DMS53 treated with DMSO at 0.1 percent for 48 hours (cell line): Measurements from ENCODE around the gene IPPK.

Experiments used
- DNase-seq: peaks from one replicate; lab custom pipeline; 2025; ENCODE audit not compliant: unreplicated experiment; lab: John Stamatoyannopoulos, UW

The IPPK gene

DNA sequence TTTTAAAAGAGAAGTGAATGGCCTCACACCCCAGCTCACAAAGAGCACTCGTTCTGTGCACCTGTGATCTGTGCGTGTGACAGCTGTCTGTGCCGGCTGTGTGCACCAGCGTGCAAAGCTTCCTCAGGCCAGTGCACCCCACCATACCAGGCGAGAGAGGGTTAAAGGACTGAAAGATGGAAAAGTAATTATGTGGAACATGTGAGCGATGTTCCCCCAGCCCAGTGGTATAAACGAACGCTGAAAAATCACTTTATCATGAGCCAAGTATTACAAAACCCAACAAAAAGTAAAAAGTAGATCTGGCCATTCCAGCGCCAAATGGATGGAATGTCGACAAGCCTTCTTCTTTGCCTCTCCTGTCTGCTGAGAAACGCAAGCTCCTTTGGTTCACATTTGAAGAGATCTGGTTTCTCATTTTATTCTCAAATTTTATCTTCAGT lies 53.7 kb downstream of the IPPK start:
- no peak for DNase-seq

DNA sequence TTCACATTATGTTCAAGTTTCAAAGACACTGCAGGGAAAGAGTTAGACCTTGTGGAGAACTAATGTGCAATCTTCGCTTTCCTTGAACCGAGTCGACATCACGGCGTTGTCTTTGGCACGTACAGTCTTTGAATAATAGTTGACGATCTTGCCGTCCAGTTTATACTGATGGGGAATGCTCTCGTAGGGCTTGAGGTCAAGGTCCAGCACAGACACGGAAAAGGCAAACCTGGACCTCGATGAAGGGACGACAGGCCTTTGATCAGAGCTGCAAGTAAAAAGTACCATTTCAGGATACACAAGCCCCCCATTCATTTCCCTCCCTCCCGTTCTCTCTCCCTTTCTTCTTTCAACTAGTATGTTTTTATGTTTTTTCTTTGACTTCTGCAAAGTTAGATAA lies 54.1 kb downstream of the IPPK start:
- DNase-seq = no peak

DNA sequence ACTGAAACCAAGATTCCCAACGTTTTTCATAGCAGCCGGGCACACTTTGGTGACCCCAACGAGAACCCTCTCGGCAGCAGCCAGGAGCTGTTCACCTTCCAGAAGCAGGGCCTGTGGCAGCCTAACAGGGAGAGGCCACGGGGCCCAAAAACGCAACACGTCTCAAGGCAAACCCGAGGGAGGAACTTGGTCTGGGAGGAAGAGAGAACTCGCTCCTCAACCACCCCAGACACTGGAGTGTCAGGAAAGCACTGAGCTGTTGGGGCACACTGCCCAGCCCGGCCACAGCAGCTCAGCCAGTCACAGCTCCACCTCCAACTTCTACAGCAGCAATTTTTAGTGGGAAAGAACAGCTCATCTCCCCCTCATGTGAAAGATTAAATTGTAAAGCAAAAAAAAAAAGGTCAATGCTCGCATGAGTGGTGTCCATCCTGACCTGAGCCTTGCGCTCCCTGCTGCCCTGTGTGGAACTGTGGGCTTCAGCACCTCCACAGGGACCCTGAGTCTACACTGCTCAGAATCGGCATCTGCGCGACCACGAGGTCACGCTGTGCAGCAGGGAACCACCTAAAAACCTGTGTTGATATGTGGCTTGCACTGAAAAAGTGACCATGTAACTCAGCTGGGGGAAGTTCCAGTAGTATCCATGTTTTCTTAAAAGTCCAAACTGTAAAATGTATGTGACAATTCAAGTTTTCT lies 55.0 kb downstream of the IPPK start:
- no peak for DNase-seq

DNA sequence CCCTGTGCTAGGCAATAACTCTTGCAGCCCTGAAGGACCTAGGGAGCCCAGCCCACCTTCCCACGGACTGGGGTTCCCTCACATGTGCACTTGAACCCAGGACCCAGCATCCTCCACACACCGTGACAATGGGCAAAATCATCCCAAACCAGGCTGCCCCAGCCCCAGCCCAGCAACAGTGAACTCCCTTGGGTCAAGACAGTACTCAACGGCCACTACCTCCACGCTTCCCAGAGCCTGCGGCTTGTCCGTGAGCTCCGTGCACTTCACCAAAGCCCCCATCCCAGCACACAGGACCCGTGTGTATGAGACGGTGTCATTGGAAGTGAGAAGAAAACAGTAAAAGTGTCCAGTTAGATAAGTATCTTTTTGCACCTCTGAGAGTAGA lies 55.8 kb downstream of the IPPK start:
- DNase-seq = no peak

DNA sequence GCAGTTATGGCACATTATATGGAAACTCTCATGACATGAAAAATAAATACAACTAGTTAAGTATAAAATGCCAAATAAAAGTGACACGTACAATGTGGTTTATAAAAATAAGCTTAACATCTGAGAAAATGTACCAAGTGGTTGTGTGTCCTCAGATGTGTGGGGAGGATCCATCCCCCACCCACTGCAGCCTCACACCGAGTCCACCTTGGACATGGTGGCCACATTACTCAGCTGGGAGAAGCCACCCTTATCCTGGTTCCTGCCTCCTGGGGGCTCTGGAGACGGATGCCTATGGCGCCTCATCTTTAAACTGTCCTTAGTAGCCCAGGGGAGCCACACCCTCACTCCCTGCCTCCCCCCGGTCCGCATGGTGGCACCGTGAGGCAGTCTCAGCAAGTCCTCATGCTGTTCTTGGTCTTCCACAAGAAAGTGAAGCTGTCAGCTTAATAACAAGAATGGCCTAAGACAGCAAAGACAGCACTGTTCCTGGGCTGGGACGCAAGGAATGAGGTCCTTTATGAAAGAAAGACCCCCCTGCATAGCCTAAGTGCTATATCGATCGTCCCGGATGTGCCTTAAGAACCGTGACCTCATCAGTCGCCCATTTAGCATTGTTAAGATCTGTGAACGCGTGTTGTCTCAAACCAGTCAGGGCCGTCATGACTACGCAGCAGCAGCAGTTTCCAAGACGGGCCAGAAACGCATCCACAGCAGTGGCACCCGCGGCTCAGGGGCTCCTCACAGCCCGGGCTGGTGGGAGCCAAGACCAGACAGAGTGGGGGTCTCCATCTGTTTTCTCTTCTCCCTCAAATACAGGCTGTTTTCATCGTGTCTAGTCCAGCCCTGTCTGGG lies 56.4 kb downstream of the IPPK start:
- DNase-seq = no peak

DNA sequence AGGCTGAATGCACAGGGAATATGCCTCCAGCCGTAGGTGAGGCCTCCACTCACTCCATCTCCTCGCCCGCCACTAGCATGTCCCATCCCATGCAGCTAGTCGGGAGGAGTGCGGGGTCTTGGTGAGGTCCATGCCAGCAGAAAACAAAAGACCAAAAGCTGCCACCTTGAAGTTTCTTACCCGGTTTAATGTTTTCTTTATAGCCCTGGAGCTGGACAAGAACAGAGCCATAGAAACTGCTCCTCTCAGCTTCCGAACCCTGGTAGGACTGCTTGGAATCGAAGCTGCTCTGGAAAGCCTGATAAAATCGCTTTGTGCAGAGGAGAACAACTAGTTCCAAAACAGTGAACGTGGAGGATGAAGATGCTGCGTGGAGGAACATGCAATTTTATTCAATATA lies 57.1 kb downstream of the IPPK start:
- no peak for DNase-seq

DNA sequence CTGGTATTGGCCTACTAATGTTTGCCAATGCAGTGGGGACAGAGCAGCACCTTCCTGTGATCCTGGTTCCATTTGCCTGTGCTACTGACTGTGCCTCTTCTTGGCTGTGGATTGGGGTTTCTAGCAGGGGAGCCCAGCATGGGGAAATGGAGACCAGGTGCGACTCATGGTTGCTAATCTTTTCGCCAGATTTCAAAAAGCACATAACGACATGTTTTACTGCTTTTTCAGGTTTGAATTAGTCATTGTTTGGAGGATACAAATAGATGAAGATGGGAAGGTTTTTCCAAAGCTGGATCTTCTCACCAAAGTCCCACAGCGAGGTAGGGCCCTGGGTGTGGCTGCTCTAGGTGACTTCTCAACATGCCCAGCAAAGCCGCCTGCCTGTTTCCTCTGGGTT lies 57.6 kb downstream of the IPPK start:
- DNase-seq = no peak

DNA sequence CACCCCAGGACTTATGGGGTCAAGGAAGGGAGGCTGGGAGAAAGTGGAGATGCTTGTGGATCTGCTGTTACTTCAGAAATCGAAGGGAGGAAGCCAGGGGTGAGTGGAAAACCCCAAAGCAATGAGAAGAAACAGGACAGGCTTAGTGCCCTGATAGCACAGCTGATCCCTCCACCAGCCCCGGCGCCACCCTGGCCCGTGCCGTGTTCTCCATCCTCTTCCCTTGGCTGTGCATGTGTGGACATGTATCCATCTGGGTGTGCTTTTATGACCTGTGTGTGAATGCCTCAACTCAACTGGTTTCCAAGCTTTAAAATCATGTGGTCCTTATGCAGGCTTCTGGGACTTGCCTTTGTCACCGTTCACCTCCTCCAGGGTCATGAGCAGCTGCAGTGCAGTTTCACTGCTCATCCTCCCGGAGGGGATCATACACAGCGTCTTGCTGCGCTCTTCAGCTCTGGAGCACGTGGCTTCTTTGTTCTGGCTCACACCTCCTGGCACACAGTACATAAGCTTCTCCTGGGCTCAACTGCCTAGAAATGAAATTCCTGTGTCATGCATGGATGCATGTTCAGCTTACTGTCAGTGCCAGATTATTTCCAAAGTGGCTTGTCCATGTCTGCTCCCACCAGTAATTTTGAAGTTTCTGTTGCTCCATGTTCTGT lies 58.2 kb downstream of the IPPK start:
- DNase-seq = no peak

DNA sequence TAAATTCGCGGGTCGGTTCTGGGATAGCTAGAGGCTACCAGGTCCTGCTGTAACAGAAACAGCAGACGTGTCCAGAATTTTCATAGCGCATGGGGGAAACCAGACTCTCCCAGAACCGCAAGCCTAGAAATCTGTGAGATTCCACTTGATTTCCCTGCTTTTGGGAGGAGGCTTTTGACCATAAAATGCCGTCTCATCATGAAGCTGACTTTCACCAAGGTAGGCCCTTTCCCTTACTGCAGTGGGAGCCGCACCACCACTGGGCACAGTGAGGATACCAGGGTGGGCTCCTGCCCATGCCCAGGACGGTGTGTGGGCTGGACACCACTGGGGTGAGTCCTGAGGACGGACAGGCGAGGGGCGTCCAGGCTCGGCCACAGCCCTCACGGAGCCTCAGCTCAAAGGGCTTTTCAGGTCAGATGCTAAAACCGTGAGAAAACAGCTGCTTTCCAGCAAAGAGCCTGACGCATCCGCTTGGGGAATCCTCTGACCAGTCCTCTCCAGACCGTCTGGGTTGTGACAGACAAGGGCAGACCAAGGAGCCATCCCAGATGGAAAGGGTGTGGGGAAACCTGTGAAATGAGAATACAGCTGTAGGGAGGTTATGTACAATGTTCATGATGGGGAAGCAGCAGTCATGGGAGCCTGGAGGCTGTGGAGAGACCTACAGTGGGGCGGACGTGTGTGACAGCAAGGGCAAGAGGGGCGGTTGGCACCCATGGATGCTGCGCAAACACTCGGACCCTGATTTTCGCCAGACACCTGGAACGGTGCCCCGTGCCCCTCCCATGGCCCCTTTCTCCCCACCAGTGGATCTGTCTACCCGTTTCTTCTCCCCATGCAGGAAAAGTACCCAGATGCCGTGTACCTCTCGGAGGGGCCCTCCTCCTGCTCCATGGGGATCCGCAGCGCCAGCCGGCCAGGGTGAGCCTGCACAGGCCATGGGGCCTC lies 59.2 kb downstream of the IPPK start:
- DNase-seq = no peak

DNA sequence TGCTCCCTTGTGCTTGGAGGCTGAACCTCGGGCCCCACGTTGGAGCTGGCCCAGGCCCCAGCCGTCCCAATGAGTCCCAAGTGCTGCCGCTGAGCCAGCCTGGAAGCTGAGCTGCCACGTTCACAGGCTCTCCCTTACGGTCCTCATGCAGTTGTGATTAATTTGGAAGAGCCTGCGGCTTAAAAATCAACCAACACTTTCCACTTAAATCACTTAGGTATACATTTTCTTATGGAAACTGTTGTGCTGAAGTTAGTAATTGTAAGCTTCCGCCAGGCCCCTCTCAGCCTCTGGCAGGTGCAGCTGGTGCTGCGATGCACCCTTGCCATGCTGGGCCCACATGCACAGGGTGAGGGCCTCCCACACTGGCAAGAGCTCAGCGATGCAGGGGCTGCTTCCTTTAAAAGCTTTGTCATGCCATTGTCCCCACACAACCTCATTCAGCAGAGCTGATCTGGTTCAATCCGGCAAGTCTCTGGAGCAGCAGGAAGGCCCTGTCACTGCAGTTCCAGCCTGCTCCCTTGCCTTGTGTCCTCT lies 61.0 kb downstream of the IPPK start:
- DNase-seq = peak; percentile 42

DNA sequence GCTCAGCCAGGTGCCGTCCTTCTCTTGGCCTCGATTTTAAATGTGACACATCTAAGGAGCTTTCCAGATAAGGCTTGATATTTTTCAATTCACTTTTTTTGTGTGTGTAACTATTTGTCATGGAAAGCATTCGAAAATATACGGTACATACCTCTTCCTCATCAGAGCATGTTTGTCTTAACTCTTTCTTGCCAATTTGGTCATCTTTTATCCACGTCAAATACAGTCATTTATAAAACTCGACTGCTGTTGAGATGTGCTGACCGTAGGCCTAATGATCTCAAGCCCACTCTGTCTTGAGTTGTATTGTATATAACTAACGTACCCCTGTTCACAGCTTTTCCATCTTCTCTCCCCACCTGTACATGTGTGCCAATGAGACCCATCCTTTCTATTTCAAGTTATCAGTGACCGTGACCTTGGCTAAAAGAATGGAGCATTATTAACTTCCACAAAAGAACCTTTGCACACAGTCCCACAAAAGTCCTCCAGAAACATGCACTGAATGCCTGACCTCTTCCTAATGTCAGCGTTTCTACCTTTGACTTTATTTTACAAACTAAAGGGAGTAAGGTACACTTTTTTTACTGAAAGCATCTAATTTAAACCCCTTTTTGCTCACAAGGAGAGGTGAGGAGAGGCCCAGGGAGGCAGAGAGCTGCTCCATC lies 61.6 kb downstream of the IPPK start:
- no peak for DNase-seq

DNA sequence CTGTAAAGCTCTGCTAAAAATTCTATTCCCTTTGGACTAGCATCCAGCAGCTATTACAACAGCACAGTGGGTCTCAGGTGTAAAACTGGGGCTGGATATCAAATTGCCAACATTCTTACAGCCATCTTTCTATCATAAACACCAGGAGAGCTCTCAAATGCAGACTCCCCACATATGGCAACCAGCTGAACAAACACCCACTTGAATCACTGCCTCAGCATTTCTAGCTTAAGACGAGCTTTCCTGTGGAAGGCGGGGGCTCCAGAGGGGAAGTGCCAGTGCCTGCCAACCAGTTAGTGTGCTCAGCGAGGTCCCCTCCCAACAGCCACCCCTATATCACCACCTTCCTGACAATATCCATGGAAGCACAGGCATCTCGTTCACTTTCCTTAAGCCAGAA lies 62.2 kb downstream of the IPPK start:
- peak; percentile 62 for DNase-seq

DNA sequence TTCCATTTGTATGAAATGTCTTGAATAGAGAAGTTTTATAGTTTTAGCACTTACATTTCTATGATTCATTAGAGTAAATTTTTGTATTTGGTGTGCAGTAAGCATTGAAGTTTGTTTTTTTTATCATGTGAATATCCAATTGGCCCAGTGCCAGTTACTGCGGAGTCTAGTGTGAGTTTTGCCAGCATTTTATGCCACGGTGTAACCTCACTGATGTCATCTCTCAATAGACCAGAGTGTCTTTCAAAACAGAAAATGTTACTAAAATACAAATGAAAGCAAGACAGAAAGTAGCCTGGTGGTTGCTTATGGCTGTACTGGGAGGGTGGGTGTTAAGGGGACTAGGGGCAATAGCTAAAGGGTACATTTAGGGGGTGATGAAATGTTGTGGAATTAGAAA lies 62.8 kb downstream of the IPPK start:
- DNase-seq = no peak

DNA sequence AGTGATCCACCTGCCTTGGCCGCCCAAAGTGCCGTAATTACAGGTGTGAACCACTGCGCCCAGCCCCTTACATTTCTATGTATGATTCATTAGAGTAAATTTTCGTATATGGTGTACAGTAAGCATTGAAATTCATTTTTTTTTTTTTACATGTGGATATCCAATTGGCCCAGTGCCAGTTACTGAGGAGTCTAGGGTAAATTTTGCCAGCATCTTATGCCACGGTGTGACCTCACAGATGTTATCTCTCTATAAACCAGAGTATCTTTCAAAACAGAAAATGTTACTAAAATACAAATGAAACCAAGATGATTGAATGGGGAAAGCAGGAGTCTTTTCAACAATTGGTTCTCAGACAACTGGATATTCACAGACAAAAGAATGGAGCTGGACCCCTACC lies 64.7 kb downstream of the IPPK start:
- no peak for DNase-seq

DNA sequence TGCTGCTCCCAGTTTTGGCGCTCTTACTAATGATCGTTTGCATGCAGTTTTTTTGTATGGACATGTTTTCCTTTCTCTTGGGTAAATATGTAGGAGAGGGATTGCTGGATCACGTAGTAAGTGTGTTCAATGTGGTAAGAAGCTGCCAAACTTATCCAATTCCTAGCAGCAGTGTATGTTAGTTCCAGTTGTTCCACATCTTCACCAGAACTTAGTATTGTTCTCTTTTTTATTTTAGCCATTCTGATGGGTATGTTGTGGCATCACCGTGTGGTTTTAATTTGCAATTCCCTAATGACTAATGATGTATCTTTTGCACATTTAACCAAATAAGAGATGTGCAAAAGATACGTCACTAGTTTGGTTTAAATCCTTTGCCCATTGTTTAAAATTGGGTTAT lies 65.9 kb downstream of the IPPK start:
- no peak for DNase-seq

DNA sequence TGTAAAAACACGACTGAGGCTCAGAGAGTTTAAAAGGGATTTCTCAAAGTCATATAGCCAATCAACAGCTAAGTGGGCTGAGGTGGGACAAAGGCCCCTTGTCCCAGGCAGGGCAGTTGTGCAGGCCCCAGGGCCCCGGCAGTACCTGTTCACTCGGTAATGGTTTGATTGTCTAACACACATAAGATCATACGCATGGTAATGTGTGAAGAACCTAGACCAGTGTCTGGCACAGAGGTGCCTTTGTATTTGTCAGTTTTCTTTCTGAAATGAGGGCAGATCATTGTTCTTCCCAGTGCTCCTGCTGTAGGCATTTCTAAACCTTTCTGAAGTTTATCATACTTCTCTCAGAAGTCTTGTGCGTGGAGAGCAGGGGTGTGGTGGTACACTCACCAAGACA lies 66.8 kb downstream of the IPPK start:
- no peak for DNase-seq

DNA sequence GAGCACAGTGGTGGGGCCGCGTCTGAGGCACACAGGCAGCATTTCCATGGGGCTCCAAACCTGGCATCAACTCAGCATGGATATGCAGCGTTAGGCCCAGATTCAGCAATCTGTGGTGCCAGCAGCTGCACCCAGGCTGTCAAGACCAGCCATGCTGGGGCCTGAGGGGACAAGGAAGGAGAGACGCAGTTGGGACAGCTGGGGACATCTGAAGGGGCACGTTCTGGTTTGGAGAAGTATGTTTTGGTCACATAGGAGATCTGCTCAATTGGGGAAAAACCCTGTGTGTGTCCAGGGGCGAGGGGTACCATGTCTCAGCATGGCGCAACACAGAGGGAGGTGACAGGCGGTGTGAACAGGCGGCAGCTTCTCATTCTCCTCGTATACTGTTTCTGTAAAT lies 67.5 kb downstream of the IPPK start:
- no peak for DNase-seq

DNA sequence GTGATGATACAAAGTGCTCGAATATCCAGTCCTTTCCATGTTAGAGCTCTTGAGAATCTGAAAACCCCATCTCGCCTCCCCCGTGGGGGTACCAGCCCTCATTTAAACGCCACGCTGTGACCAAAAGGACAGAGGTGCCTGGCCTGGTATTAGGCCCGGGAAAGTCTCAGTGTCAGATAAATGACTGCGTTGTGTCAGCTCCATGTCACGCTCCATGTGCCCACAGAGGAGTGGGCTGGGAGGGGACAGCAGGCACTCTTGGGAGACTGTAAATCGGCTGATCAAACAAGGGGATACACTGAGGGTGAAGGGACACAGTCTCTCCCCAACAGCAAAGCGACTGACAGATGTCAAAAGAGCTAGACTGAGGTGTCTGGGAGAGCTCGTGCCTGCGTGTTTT lies 68.5 kb downstream of the IPPK start:
- DNase-seq = no peak

DNA sequence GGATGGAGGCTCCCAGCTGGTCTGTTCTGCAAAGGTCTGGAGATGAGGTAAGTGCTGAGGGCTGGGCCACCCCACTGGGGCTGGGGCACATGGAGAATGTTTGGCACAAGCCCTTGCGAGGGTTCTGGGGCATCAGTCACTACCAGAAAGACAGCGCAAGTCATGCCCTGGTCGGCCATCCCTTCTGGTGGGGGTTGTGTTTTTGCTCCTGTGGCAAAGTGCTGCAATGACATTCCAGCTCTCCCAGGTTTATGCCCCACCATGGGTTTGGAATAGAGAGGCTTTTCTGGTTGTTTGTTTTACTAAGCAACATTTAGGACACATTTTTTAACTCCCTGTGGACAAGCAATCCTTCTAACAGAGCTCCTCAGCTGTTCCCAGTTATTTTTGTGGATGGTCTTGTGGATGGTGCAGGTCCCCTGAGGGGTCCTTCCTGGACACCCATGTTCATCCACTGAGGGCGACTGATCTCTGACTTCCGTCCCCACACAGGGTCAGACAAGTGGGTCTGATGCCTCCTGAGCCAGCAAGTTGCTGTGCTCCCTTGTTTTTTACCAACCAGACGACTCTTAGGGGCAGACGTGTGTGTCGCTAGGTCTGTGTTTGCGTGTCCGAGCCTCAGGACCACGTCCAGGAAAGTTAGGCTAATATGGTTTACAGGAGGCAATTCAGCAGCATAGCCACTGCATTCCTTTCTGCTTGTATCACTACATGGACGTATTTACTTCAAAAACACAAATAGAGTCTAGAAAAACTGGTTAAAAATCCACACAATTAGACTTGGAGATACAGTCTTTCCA lies 69.3 kb downstream of the IPPK start:
- no peak for DNase-seq
